ENCODE results near the gene LUC7L3. TPM values are rescaled to one million over a fixed set of nuclear protein-coding genes. Genes with fewer than 3 reads are reported as not detected.
A peak's percentile ranks its signal among the peaks of the same experiment; 100 is the strongest.
"Not testable (repeated sequence)": the region's sequence is repeated elsewhere in the genome, so short reads cannot be mapped to it uniquely, and the experiment has no call there.

LUC7L3 gene
- total RNA-seq, 1 donor from 2014 or later = 108 TPM

- Histone ChIP-seq H3K27ac (no peak overlapping the region), H3K4me1 (peaks cover 11% of the 10 kb centered on the region), H3K4me3 (no peak overlapping the region), H3K36me3 (no peaks in the 10 kb centered on the region), H3K9me3 (no peaks in the 10 kb centered on the region), H3K27me3 (no peaks in the 10 kb centered on the region)
- TF ChIP-seq POLR2AphosphoS5 (IDR thresholded peaks at IDR 0.05; ENCODE audit: insufficient read depth in 1 of 2, low read depth in 1 of 2) (no peak), POLR2A (IDR thresholded peaks at IDR 0.05) (no peak), CTCF (IDR thresholded peaks at IDR 0.05) (no peak)
- no peak for DNase-seq (ENCODE audit: extremely low spot score in 2 of 2)
- intact Hi-C loops (cut with DNase I) = no loop called here
These were observed 43.8 kb upstream of the LUC7L3 start for GRCh38 chr17:50675627-50676026.

GRCh38 chr17:50676065-50676975 lies 43.1 kb upstream of the LUC7L3 start:
- no peak for DNase-seq (ENCODE audit: extremely low spot score in 2 of 2)
- Histone ChIP-seq H3K4me3 (no peak overlapping the region), H3K27me3 (no peaks in the 10 kb centered on the region), H3K36me3 (no peaks in the 10 kb centered on the region), H3K27ac (no peak overlapping the region), H3K9me3 (no peaks in the 10 kb centered on the region), H3K4me1 (peaks cover 17% of the 10 kb centered on the region)
- intact Hi-C loops (cut with DNase I) = no loop called here
- TF ChIP-seq POLR2A (IDR thresholded peaks at IDR 0.05) (no peak), POLR2AphosphoS5 (IDR thresholded peaks at IDR 0.05; ENCODE audit: insufficient read depth in 1 of 2, low read depth in 1 of 2) (no peak), CTCF (IDR thresholded peaks at IDR 0.05) (no peak)

GRCh38 chr17:50677851-50678375 lies 41.5 kb upstream of the LUC7L3 start:
- no peak for DNase-seq (ENCODE audit: extremely low spot score in 2 of 2)
- Histone ChIP-seq H3K27ac (no peak overlapping the region), H3K27me3 (no peaks in the 10 kb centered on the region), H3K4me1 (peaks cover 14% of the 10 kb centered on the region), H3K4me3 (no peak overlapping the region), H3K9me3 (no peaks in the 10 kb centered on the region), H3K36me3 (no peaks in the 10 kb centered on the region)
- intact Hi-C loops (cut with DNase I) = no loop called here
- TF ChIP-seq CTCF (IDR thresholded peaks at IDR 0.05) = no peak
- no peak for TF ChIP-seq POLR2AphosphoS5 (IDR thresholded peaks at IDR 0.05; ENCODE audit: insufficient read depth in 1 of 2, low read depth in 1 of 2)
- no peak for TF ChIP-seq POLR2A (IDR thresholded peaks at IDR 0.05)

GRCh38 chr17:50679008-50679544 lies 40.3 kb upstream of the LUC7L3 start:
- Histone ChIP-seq H3K9me3 (no peaks in the 10 kb centered on the region), H3K4me3 (no peak overlapping the region), H3K27ac (no peak overlapping the region), H3K36me3 (no peaks in the 10 kb centered on the region), H3K4me1 (peaks cover 12% of the 10 kb centered on the region), H3K27me3 (no peaks in the 10 kb centered on the region)
- TF ChIP-seq POLR2A (IDR thresholded peaks at IDR 0.05) (no peak), POLR2AphosphoS5 (IDR thresholded peaks at IDR 0.05; ENCODE audit: insufficient read depth in 1 of 2, low read depth in 1 of 2) (no peak)
- intact Hi-C loops (cut with DNase I) = no loop called here
- DNase-seq (ENCODE audit: extremely low spot score in 2 of 2) = no peak

GRCh38 chr17:50680126-50680525 lies 39.3 kb upstream of the LUC7L3 start:
- TF ChIP-seq POLR2A (IDR thresholded peaks at IDR 0.05) = no peak
- TF ChIP-seq CTCF (IDR thresholded peaks at IDR 0.05) = no peak
- no peak for TF ChIP-seq POLR2AphosphoS5 (IDR thresholded peaks at IDR 0.05; ENCODE audit: insufficient read depth in 1 of 2, low read depth in 1 of 2)
- H3K4me1 ChIP-seq = peaks cover 12% of the 10 kb centered on the region
- no peak for DNase-seq (ENCODE audit: extremely low spot score in 2 of 2)
- H3K36me3 ChIP-seq = no peaks in the 10 kb centered on the region
- no peaks in the 10 kb centered on the region for H3K9me3 ChIP-seq
- no peaks in the 10 kb centered on the region for H3K27me3 ChIP-seq
- H3K4me3 ChIP-seq = no peak overlapping the region
- intact Hi-C loops (cut with DNase I) = no loop called here
- no peak overlapping the region for H3K27ac ChIP-seq

- Histone ChIP-seq H3K4me1 (peaks cover 12% of the 10 kb centered on the region), H3K27ac (peak overlapping the region; percentile 44)
- H3K27me3 ChIP-seq; H3K36me3 ChIP-seq; H3K4me3 ChIP-seq; DNase-seq (ENCODE audit: extremely low spot score in 2 of 2); H3K9me3 ChIP-seq; intact Hi-C loops (cut with DNase I): not testable (repeated sequence)
These were observed 38.7 kb upstream of the LUC7L3 start for GRCh38 chr17:50680543-50681262.

Data from vagina (tissue), 2 donors.